ENCODE data around the gene GUCA2B. TPM values are rescaled to one million over a fixed set of nuclear protein-coding genes. Genes with fewer than 3 reads are reported as not detected.

The GUCA2B gene
- total and polyA plus RNA-seq, 2 experiments from 2014 or later: 0.71 TPM; not detected in 1

DNA sequence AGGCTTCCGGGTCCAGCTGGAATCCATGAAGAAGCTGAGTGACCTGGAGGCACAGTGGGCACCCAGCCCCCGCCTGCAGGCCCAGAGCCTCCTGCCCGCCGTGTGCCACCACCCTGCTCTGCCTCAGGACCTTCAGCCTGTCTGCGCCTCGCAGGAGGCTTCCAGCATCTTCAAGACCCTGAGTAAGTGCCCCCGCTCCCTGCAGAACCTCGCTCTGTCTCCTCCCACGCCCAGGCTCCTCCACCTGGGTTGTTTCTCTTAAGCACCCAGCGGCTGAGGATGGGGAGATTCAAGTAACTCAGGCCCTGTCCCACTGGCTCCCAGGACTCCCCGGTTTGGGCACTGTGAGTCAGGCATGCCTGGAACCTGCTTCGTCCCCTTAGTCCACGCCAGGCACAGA is 1.5 kb downstream of the GUCA2B start:
- no peaks in the 10 kb centered on the region for H3K9me2 ChIP-seq (replicated peaks; ENCODE audit: insufficient read depth)
- no peaks in the 10 kb centered on the region for H3K27me3 ChIP-seq
- H4K20me1 ChIP-seq (ENCODE audit: insufficient read depth, poor library complexity, severe bottlenecking): no peaks in the 10 kb centered on the region
- H3K4me3 ChIP-seq: no peak overlapping the region
- H3K4me1 ChIP-seq (ENCODE audit: insufficient read depth): no peaks in the 10 kb centered on the region
- H3K36me3 ChIP-seq (replicated peaks; ENCODE audit: insufficient read depth, low read depth): no peaks in the 10 kb centered on the region
- 91% methylated on average over 13 of the region's 13 CpGs for WGBS (ENCODE audit: low lambda C conversion rate, missing lambda C conversion rate)
- H3K27ac ChIP-seq: no peak overlapping the region
- DNase-seq (ENCODE audit: low spot score): no peak
- H3K9me3 ChIP-seq (ENCODE audit: low read depth): no peaks in the 10 kb centered on the region
- no peak overlapping the region for H2AFZ ChIP-seq
- H3K79me2 ChIP-seq: no peaks in the 10 kb centered on the region
- no peak for TF ChIP-seq EZH2phosphoT487 (IDR thresholded peaks at IDR 0.05; ENCODE audit: low read depth, severe bottlenecking, unreplicated experiment)
- TF ChIP-seq EZH2 (IDR thresholded peaks at IDR 0.05; ENCODE audit: borderline replicate concordance): no peak
- H3K4me2 ChIP-seq: no peak overlapping the region

DNA sequence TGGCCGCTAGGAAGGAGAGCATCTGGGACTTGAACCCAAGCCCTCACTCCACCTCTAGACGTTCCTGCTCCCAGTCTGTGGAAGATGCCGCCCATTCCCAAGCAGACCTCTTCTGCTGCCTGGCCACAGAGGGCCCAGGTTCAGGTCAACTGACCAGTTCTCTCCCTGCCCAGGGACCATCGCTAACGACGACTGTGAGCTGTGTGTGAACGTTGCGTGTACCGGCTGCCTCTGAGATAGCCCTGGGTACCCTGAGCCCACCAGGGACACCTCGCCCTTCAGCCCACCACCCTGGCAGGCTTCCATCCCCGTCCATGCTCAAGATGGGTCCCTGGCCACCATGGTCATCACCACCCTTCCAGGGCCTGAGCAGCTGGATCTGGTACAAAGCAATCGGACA is 2.2 kb downstream of the GUCA2B start:
- no peaks in the 10 kb centered on the region for H3K9me3 ChIP-seq (ENCODE audit: low read depth)
- no peak for DNase-seq (ENCODE audit: low spot score)
- no peaks in the 10 kb centered on the region for H3K27me3 ChIP-seq
- no peak overlapping the region for H3K27ac ChIP-seq
- no peaks in the 10 kb centered on the region for H3K36me3 ChIP-seq (replicated peaks; ENCODE audit: insufficient read depth, low read depth)
- no peaks in the 10 kb centered on the region for H3K4me1 ChIP-seq (ENCODE audit: insufficient read depth)
- no peak for TF ChIP-seq EZH2 (IDR thresholded peaks at IDR 0.05; ENCODE audit: borderline replicate concordance)
- H3K9me2 ChIP-seq (replicated peaks; ENCODE audit: insufficient read depth): no peaks in the 10 kb centered on the region
- H2AFZ ChIP-seq: no peak overlapping the region
- H3K79me2 ChIP-seq: no peaks in the 10 kb centered on the region
- 91% methylated on average over 12 of the region's 12 CpGs for WGBS (ENCODE audit: low lambda C conversion rate, missing lambda C conversion rate)
- H3K4me3 ChIP-seq: no peak overlapping the region
- H4K20me1 ChIP-seq (ENCODE audit: insufficient read depth, poor library complexity, severe bottlenecking): no peaks in the 10 kb centered on the region
- H3K4me2 ChIP-seq: no peak overlapping the region

DNA sequence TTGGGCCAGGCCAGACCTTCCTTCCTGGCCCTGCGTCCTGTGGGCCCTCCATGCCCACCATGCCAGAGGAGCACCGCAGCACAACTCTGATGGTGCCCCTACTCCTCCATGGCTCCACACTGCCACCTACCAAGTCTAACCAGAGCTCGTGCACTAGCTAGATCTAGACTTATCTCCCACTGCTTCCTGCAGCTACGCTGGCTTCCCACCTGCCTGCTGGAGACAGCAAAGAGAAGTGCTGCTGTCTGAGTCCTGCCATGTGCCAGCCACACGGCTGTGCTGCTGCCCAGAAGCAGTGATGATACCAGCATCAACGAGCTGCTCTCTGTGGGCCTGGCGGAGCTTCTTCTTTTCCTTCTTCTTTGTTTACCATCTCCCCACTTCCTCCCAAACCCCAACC is 4.5 kb downstream of the GUCA2B start:
- no peaks in the 10 kb centered on the region for H4K20me1 ChIP-seq (ENCODE audit: insufficient read depth, poor library complexity, severe bottlenecking)
- TF ChIP-seq, protein P1, sequence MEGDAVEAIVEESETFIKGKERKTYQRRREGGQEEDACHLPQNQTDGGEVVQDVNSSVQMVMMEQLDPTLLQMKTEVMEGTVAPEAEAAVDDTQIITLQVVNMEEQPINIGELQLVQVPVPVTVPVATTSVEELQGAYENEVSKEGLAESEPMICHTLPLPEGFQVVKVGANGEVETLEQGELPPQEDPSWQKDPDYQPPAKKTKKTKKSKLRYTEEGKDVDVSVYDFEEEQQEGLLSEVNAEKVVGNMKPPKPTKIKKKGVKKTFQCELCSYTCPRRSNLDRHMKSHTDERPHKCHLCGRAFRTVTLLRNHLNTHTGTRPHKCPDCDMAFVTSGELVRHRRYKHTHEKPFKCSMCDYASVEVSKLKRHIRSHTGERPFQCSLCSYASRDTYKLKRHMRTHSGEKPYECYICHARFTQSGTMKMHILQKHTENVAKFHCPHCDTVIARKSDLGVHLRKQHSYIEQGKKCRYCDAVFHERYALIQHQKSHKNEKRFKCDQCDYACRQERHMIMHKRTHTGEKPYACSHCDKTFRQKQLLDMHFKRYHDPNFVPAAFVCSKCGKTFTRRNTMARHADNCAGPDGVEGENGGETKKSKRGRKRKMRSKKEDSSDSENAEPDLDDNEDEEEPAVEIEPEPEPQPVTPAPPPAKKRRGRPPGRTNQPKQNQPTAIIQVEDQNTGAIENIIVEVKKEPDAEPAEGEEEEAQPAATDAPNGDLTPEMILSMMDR (IDR thresholded peaks at IDR 0.05; ENCODE audit: poor library complexity): no peak
- TF ChIP-seq EZH2phosphoT487 (IDR thresholded peaks at IDR 0.05; ENCODE audit: low read depth, severe bottlenecking, unreplicated experiment) (no peak), EZH2 (IDR thresholded peaks at IDR 0.05; ENCODE audit: borderline replicate concordance) (no peak)
- DNase-seq (ENCODE audit: low spot score): no peak
- no peak overlapping the region for H3K27ac ChIP-seq
- H3K27me3 ChIP-seq: no peaks in the 10 kb centered on the region
- H3K4me3 ChIP-seq: no peak overlapping the region
- H3K9me3 ChIP-seq (ENCODE audit: low read depth): peaks cover 5% of the 10 kb centered on the region
- H3K4me2 ChIP-seq: no peak overlapping the region
- H2AFZ ChIP-seq: no peak overlapping the region
- WGBS (ENCODE audit: low lambda C conversion rate, missing lambda C conversion rate): 72% methylated on average over 7 of the region's 7 CpGs
- no peaks in the 10 kb centered on the region for H3K9me2 ChIP-seq (replicated peaks; ENCODE audit: insufficient read depth)
- H3K79me2 ChIP-seq: no peaks in the 10 kb centered on the region
- H3K36me3 ChIP-seq (replicated peaks; ENCODE audit: insufficient read depth, low read depth): no peaks in the 10 kb centered on the region
- H3K4me1 ChIP-seq (ENCODE audit: insufficient read depth): no peaks in the 10 kb centered on the region

DNA sequence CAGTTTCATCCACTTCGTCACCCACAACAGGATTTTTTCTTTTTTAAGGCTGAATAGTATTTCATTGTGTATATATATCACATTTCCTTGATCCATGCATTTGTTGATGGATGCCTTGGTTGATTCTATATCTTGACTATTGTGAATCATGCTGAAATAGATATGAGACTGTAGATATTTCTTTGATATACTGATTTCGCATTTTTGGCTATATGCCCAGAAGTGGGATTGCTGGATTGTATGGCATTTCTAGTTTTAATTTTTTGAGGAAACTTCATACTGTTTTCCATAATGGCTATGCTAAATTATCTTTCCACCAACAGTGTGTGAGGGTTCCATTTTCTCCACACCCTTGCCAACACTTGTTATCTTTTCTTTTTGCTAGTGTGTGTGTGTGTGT is 5.0 kb downstream of the GUCA2B start:
- DNase-seq (ENCODE audit: low spot score): no peak
- H3K4me1 ChIP-seq (ENCODE audit: insufficient read depth): no peaks in the 10 kb centered on the region

More for the DNA sequence above, 5.0 kb downstream of the GUCA2B start:
- Histone ChIP-seq H3K4me2 (no peak overlapping the region), H3K27ac (no peak overlapping the region), H4K20me1 (ENCODE audit: insufficient read depth, poor library complexity, severe bottlenecking) (no peaks in the 10 kb centered on the region), H3K79me2 (no peaks in the 10 kb centered on the region), H3K27me3 (no peaks in the 10 kb centered on the region), H3K9me2 (replicated peaks; ENCODE audit: insufficient read depth) (no peaks in the 10 kb centered on the region), H3K9me3 (ENCODE audit: low read depth) (peaks cover 5% of the 10 kb centered on the region), H3K4me3 (no peak overlapping the region), H2AFZ (no peak overlapping the region), H3K36me3 (replicated peaks; ENCODE audit: insufficient read depth, low read depth) (no peaks in the 10 kb centered on the region)
- TF ChIP-seq, protein P1 (IDR thresholded peaks at IDR 0.05; ENCODE audit: poor library complexity): no peak
- no peak for TF ChIP-seq EZH2 (IDR thresholded peaks at IDR 0.05; ENCODE audit: borderline replicate concordance)
- no peak for TF ChIP-seq EZH2phosphoT487 (IDR thresholded peaks at IDR 0.05; ENCODE audit: low read depth, severe bottlenecking, unreplicated experiment)
- 89% methylated on average over 2 of the region's 2 CpGs for WGBS (ENCODE audit: low lambda C conversion rate, missing lambda C conversion rate)

Measured in hepatocyte (in vitro differentiated cells).